ENCODE measurements around the gene UBAP1L. TPM values are rescaled to one million over a fixed set of nuclear protein-coding genes. Genes with fewer than 3 reads are reported as not detected.
"Not testable (repeated sequence)": the region's sequence is repeated elsewhere in the genome, so short reads cannot be mapped to it uniquely, and the experiment has no call there.

UBAP1L gene
- total and polyA plus RNA-seq, 2 of the 4 experiments (the other 2 are of a cell fraction), result 0.36 to 1.1 TPM

DNA sequence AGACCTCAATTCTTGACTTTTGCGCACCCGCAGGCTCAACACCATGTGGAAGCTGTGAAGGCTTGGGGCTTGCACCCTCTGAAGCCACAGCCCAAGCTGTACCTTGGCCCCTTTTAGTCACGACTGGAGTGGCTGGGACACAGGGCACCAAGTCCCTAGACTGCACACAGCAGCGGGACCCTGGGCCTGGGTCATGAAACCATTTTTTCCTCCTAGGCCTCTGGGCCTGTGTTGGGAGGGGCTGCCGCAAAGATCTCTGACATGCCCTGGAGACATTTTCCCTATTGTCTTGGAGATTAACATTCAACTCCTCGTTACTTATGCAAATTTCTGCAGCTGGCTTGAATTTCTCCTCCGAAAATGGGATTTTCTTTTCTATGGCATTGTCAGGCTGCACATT is 22.1 kb upstream of the UBAP1L start:
- H2AFZ ChIP-seq (replicated peaks; ENCODE audit: low read length, poor library complexity); H2BK120ac ChIP-seq (ENCODE audit: low read depth, low read length); dilution Hi-C loops (cut with HindIII; ENCODE audit: low sequenced_read_pairs, unreplicated experiment); H3K27me3 ChIP-seq (ENCODE audit: control insufficient read depth, insufficient read depth, low read length); ATAC-seq (ENCODE audit: low read depth); H4K91ac ChIP-seq (ENCODE audit: insufficient read depth, low read depth, low read length); H2AK9ac ChIP-seq (replicated peaks; ENCODE audit: low read depth, low read length, poor library complexity); H4K5ac ChIP-seq (ENCODE audit: low read depth, low read length); H3K4me2 ChIP-seq (ENCODE audit: low read depth, low read length); H3K18ac ChIP-seq (ENCODE audit: low read depth, low read length); H2BK5ac ChIP-seq (ENCODE audit: low read depth, low read length, poor library complexity, severe bottlenecking); DNase-seq; H3K4me3 ChIP-seq (ENCODE audit: insufficient read depth, low read depth, low read length); POLR2A ChIA-PET (ENCODE audit: unreplicated experiment); H2BK20ac ChIP-seq (ENCODE audit: low read depth, low read length); H3K4me1 ChIP-seq (ENCODE audit: control insufficient read depth, insufficient read depth, low read length); H3K14ac ChIP-seq (replicated peaks; ENCODE audit: low read depth, low read length); H3K9ac ChIP-seq (ENCODE audit: low read depth, low read length); H3K27ac ChIP-seq (ENCODE audit: insufficient read depth, low read length); H3K56ac ChIP-seq (ENCODE audit: extremely low read depth, insufficient read depth, low read length); in situ Hi-C loops (cut with MboI; ENCODE audit: low sequenced_read_pairs); BruUV-seq (replicated peaks); H3K23ac ChIP-seq (ENCODE audit: low read depth, low read length); CTCF ChIA-PET; H3K9me3 ChIP-seq (ENCODE audit: control insufficient read depth, insufficient read depth, low read length); H2BK15ac ChIP-seq (ENCODE audit: low read depth, low read length); H2AK5ac ChIP-seq (ENCODE audit: low read depth, low read length); intact Hi-C loops (cut with micrococcal nuclease); H3K36me3 ChIP-seq (ENCODE audit: control insufficient read depth, insufficient read depth, low read length); H4K8ac ChIP-seq (ENCODE audit: low read depth in 2 of 2, low read length in 2 of 2); H3K4ac ChIP-seq (ENCODE audit: low read depth, low read length); H3K9me1 ChIP-seq (ENCODE audit: insufficient read depth, low read length): not testable (repeated sequence)
- peaks cover 0 to 14% of the 10 kb centered on the region in 2 experiments; a peak in 2 of 4 replicates for H3K79me1 ChIP-seq (ENCODE audit: low read depth in 1 of 2, low read length in 2 of 2)
- H4K20me1 ChIP-seq (ENCODE audit: insufficient read depth, low read length), result peaks cover 10% of the 10 kb centered on the region; the same call in 1 of the 2 replicates
- 100% methylated on average over 2 of the region's 7 CpGs; no CpG with 5 or more reads in 1 of the 2 experiments for WGBS, 2 experiments (ENCODE audit: extremely low coverage in 2 of 2, insufficient read length in 1 of 2)
